SK-N-SH treated with all-trans-retinoic acid at 6 μM for 48 hours (cell line): ENCODE results near the gene CMKLR1.

Experiments
- ATAC-seq: fragments of 200-7000 bp; cut with Tn5 transposase; 3 replicates; pipeline ENCODE4 v1.9.1; 2020; ENCODE audit warnings: mild to moderate bottlenecking, moderate library complexity
- CSDC2 ChIP-seq: fragments of 250-450 bp; sonication (Bioruptor Pico); IDR thresholded peaks from 2 replicates; pipeline ENCODE4 v1.5.0; 2020; ENCODE audit warnings: mild to moderate bottlenecking, moderate library complexity
- ESRRG ChIP-seq: fragments of 250-450 bp; sonication (Bioruptor Pico); IDR thresholded peaks from 2 replicates; pipeline ENCODE4 v1.6.1; 2021; ENCODE audit warnings: mild to moderate bottlenecking
- OSR1 ChIP-seq: fragments of 250-450 bp; sonication (Bioruptor Pico); IDR thresholded peaks from 2 replicates; pipeline ENCODE4 v1.8.0; 2022; ENCODE audit warnings: moderate library complexity, mild to moderate bottlenecking, inconsistent platforms
- POU6F1 ChIP-seq: fragments of 250-450 bp; sonication (Bioruptor Pico); IDR thresholded peaks from 2 replicates; pipeline ENCODE4 v1.8.0; 2021; ENCODE audit warnings: low read depth, mild to moderate bottlenecking, moderate library complexity, borderline replicate concordance
- PPARA ChIP-seq: fragments of 250-450 bp; sonication (Bioruptor Pico); IDR thresholded peaks from 2 replicates; pipeline ENCODE4 v1.5.0; 2020; ENCODE audit warnings: mild to moderate bottlenecking, borderline replicate concordance
- RARB ChIP-seq: fragments of 250-450 bp; sonication (Bioruptor Pico); IDR thresholded peaks from 2 replicates; pipeline ENCODE4 v1.8.0; 2021; ENCODE audit warnings: mild to moderate bottlenecking, moderate library complexity
- TCF4 ChIP-seq: fragments of 250-450 bp; sonication (Bioruptor Pico); IDR thresholded peaks from 2 replicates; pipeline ENCODE4 v1.8.0; 2021; ENCODE audit warnings: mild to moderate bottlenecking, moderate library complexity, borderline replicate concordance
- TOX ChIP-seq: fragments of 250-450 bp; sonication (Bioruptor Pico); IDR thresholded peaks from 2 replicates; pipeline ENCODE4 v1.8.0; 2021; ENCODE audit warnings: mild to moderate bottlenecking, moderate library complexity, borderline replicate concordance
- TSHZ2 ChIP-seq: fragments of 250-450 bp; sonication (Bioruptor Pico); IDR thresholded peaks from 2 replicates; pipeline ENCODE4 v1.5.0; 2020; ENCODE audit warnings: mild to moderate bottlenecking, moderate library complexity
- ZC3H10 ChIP-seq: fragments of 250-450 bp; sonication (Bioruptor Pico); IDR thresholded peaks from 2 replicates; pipeline ENCODE4 v1.5.1; 2021; ENCODE audit warnings: mild to moderate bottlenecking, moderate library complexity
- ZFP3 ChIP-seq: fragments of 250-450 bp; sonication (Bioruptor Pico); IDR thresholded peaks from 2 replicates; pipeline ENCODE4 v1.5.0; 2020; ENCODE audit warnings: mild to moderate bottlenecking, moderate library complexity
- ZNF565 ChIP-seq: fragments of 450-650 bp; formaldehyde crosslinking; conservative IDR thresholded peaks from 2 replicates; pipeline ENCODE4 v1.5.0; 2020; ENCODE audit warnings: low read depth, mild to moderate bottlenecking, moderate library complexity
- TF ChIP-seq, protein P1 (sequence below): fragments of 250-450 bp; sonication (Bioruptor Pico); IDR thresholded peaks from 2 replicates; pipeline ENCODE4 v1.8.0; 2020; ENCODE audit warnings: mild to moderate bottlenecking, moderate library complexity, borderline replicate concordance

Gene CMKLR1

DNA sequence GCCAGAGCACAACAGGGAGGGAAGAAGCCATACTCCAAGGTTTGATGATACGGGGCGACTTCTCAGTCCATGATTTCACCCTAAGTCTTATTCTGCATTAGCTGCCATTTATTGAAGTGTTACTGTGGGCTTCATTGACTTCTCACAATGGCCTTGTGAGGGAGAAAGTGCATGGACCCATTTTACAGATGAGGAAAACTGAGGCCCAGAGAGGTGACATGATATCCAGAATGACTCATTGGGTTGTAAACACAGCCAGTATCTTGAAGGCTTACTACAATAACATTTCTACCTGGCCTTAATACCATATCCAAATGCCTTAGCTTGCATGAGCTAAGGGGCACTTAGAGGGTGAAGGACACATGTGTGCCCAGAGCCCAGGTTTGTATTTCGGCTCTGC is 100.6 kb downstream of the CMKLR1 start:
- ATAC-seq, result no peak
- TF ChIP-seq POU6F1 (CRISPR knock-in tag) (no peak), ZFP3 (CRISPR knock-in tag) (no peak), TSHZ2 (CRISPR knock-in tag) (no peak), TCF4 (no peak), RARB (CRISPR knock-in tag) (no peak), TOX (CRISPR knock-in tag) (no peak), ESRRG (no peak), OSR1 (CRISPR knock-in tag) (no peak), ZNF565 (no peak), ZC3H10 (no peak), PPARA (CRISPR knock-in tag) (no peak), CSDC2 (CRISPR knock-in tag) (no peak)
- TF ChIP-seq, protein P1, sequence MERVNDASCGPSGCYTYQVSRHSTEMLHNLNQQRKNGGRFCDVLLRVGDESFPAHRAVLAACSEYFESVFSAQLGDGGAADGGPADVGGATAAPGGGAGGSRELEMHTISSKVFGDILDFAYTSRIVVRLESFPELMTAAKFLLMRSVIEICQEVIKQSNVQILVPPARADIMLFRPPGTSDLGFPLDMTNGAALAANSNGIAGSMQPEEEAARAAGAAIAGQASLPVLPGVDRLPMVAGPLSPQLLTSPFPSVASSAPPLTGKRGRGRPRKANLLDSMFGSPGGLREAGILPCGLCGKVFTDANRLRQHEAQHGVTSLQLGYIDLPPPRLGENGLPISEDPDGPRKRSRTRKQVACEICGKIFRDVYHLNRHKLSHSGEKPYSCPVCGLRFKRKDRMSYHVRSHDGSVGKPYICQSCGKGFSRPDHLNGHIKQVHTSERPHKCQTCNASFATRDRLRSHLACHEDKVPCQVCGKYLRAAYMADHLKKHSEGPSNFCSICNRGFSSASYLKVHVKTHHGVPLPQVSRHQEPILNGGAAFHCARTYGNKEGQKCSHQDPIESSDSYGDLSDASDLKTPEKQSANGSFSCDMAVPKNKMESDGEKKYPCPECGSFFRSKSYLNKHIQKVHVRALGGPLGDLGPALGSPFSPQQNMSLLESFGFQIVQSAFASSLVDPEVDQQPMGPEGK (CRISPR knock-in tag), result no peak
